HG02870 (cell line): Measurements from ENCODE around the gene CDC42SE2.

Source experiments
- ATAC-seq: cut with Tn5 transposase; IDR thresholded peaks from one replicate; pipeline ENCODE4 v1.9.1; 2021; ENCODE audit warnings: mild to moderate bottlenecking, moderate library complexity; ENCODE audit not compliant: unreplicated experiment

CDC42SE2 gene

GRCh38 chr5:131426011-131426410 lies 162.2 kb downstream of the CDC42SE2 start:
- no peak for ATAC-seq

- ATAC-seq, result no peak
These were observed 166.9 kb downstream of the CDC42SE2 start for GRCh38 chr5:131430794-131431193.

GRCh38 chr5:131431794-131432193 lies 167.9 kb downstream of the CDC42SE2 start:
- ATAC-seq, result no peak

GRCh38 chr5:131433109-131433508 lies 169.3 kb downstream of the CDC42SE2 start:
- ATAC-seq, result no peak

DNA sequence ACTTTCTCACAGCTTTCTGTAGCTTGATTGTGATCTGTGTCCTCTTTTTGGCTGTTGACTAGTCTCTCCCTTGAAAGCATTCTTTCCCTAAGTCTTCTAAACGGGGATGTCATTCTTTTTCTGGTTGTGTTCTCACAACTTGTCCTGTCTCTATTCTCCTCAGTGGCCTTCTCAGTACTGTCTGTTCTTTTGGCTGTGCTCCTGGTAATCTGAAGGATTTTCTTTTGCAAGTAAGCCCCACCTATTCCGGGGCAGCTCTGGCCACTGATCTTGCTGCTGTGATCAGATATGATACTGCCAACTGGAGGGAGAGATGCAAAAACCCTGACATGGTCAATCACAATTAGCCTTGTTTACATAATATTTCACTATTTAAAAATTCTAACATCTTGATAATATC lies 172.2 kb downstream of the CDC42SE2 start:
- ATAC-seq, result no peak

- ATAC-seq, result no peak
These were observed 177.3 kb downstream of the CDC42SE2 start for GRCh38 chr5:131441184-131441583.
